PC-3 (cell line): ENCODE data around the gene ARHGAP6.

Source experiments
- CTCF ChIP-seq: fragments of 300-600 bp; sonication (generic); conservative IDR thresholded peaks from 2 replicates; pipeline ENCODE4 v1.5.1; 2017; ENCODE audit warnings: antibody characterized with exemption, low read depth, mild to moderate bottlenecking, low read length
- EZH2phosphoT487 ChIP-seq: fragments of 300-600 bp; sonication (generic); IDR thresholded peaks from 2 replicates; pipeline ENCODE4 v1.6.1; 2018; ENCODE audit warnings: mild to moderate bottlenecking, antibody characterized with exemption, low read length, borderline replicate concordance

- TF ChIP-seq CTCF, result no peak
- no peak for TF ChIP-seq EZH2phosphoT487
Observed at GRCh38 chrX:11269006-11269405, 396.7 kb downstream of the ARHGAP6 start.
